Caco-2 (cell line): ENCODE results near the gene MCUB. TPM values are rescaled to one million over a fixed set of nuclear protein-coding genes. Genes with fewer than 3 reads are reported as not detected.

Experiments used
- BruUV-seq: library from RNA; stranded (reverse); fragments of 400-500 nt; replicated peaks from 2 replicates; lab custom pipeline; 2021; lab: Mats Ljungman, UMichigan
- CTCF ChIA-PET: fragments of 300-600 bp; sonication (Branson Sonifier 250); formaldehyde crosslinking; loops from one replicate; lab custom pipeline; 2022; ENCODE audit warnings: antibody characterized with exemption; lab: Charles Lee
- POLR2A ChIA-PET: fragments of 300-600 bp; sonication (Branson Sonifier 250); formaldehyde crosslinking; loops from one replicate; lab custom pipeline; 2022; ENCODE audit warnings: antibody characterized with exemption; lab: Charles Lee
- DNase-seq, 2 experiments: peaks; one replicate each; pipeline versions ENCODE4 v3.0.0 to v3.0.0-alpha.2; 2020 to 2022
- H3K27me3 ChIP-seq: replicated peaks from 2 replicates; pipeline ENCODE4 v1.6.0; 2011; ENCODE audit warnings: low read length; ENCODE audit not compliant: control insufficient read depth, insufficient read depth
- H3K36me3 ChIP-seq: 2 replicates; pipeline ENCODE4 v1.5.1; 2011; ENCODE audit warnings: low read length; ENCODE audit not compliant: control insufficient read depth, insufficient read depth
- H3K4me1 ChIP-seq: fragments of 250-450 bp; sonication (Bioruptor Pico); 2 replicates; pipeline ENCODE4 v1.5.1; 2020; ENCODE audit warnings: mild to moderate bottlenecking
- H3K4me3 ChIP-seq: 2 replicates; pipeline ENCODE4 v1.5.1; 2011; ENCODE audit warnings: low read depth, mild to moderate bottlenecking, control low read depth, low read length
- H3K9me3 ChIP-seq: fragments of 250-450 bp; sonication (Bioruptor Pico); 2 replicates; pipeline ENCODE4 v1.5.1; 2020; ENCODE audit warnings: mild to moderate bottlenecking, moderate library complexity
- H3K27ac Mint-ChIP-seq: one replicate; pipeline ENCODE4 v1.8.0; 2022; ENCODE audit warnings: mixed read lengths; ENCODE audit not compliant: unreplicated experiment
- H3K27me3 Mint-ChIP-seq: one replicate; pipeline ENCODE4 v1.8.0; 2022; ENCODE audit warnings: mixed read lengths; ENCODE audit not compliant: insufficient read depth, unreplicated experiment
- H3K36me3 Mint-ChIP-seq: one replicate; pipeline ENCODE4 v1.8.0; 2022; ENCODE audit warnings: mild to moderate bottlenecking, mixed read lengths; ENCODE audit not compliant: insufficient read depth, unreplicated experiment
- H3K4me1 Mint-ChIP-seq: one replicate; pipeline ENCODE4 v1.8.0; 2022; ENCODE audit warnings: low read depth, mixed read lengths; ENCODE audit not compliant: unreplicated experiment
- H3K4me3 Mint-ChIP-seq: one replicate; pipeline ENCODE4 v1.8.0; 2022; ENCODE audit warnings: mild to moderate bottlenecking, moderate library complexity, mixed read lengths; ENCODE audit not compliant: unreplicated experiment
- H3K9me3 Mint-ChIP-seq: one replicate; pipeline ENCODE4 v1.8.0; 2022; ENCODE audit warnings: mixed read lengths; ENCODE audit not compliant: unreplicated experiment
- intact Hi-C: fragments of 100-400 bp; cut with micrococcal nuclease; formaldehyde crosslinking; loops from one replicate; pipeline ENCODE4 v1.10.0; 2022; ENCODE audit not compliant: unreplicated experiment
- total RNA-seq: library from RNA; stranded (reverse); gene quantifications from 2 replicates; pipeline ENCODE4 v1.2.3, GENCODE V29; 2022
- TF ChIP-seq, protein P1 (sequence below), 2 experiments: fragments of 200-600 bp in 1 of 2; IDR thresholded peaks; 1 replicate in 1 of 2; 2 replicates in 1 of 2; pipeline versions ENCODE4 v1.5.1 to v1.8.0; 2011 to 2022; ENCODE audit warnings: antibody characterized with exemption in 1 of 2, control low read depth in 1 of 2, inconsistent platforms in 1 of 2, low read depth in 1 of 2, low read length in 1 of 2, mild to moderate bottlenecking in 1 of 2, moderate library complexity in 1 of 2; ENCODE audit not compliant: insufficient read depth in 1 of 2, severe bottlenecking in 1 of 2, unreplicated experiment in 1 of 2

The MCUB gene
- total RNA-seq, 1 experiment from 2014 or later = 3.6 TPM

DNA sequence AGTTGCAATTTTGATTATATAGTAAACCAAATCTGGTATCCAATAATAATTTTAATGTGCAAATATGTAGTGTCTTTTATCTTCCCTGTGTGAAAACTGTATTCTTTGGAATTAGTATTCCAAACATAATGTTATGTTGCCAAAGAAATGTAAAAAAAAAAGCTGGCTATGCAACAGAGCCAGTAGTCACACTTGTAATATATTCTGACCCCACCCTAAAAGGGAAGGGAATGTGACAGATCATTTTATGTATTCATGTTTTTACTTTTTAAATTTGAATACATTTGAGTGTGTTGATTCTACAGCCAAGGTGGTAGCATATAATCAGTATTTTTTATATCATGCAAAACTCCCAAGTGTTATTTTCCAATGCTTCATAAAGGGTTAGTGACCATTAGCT is 27.9 kb upstream of the MCUB start:
- POLR2A ChIA-PET = no interaction called here
- no TSS peak for BruUV-seq
- Histone ChIP-seq H3K9me3 (no peaks in the 10 kb centered on the region), H3K36me3 (no peaks in the 10 kb centered on the region; the same call in 1 of the 2 replicates), H3K27me3 (no peaks in the 10 kb centered on the region), H3K4me3 (no peak overlapping the region), H3K4me1 (no peaks in the 10 kb centered on the region)
- H3K4me1 Mint-ChIP-seq = no peaks in the 10 kb centered on the region
- CTCF ChIA-PET = no interaction called here
- H3K36me3 Mint-ChIP-seq = peaks cover 70% of the 10 kb centered on the region
- no peak overlapping the region for H3K27ac Mint-ChIP-seq
- intact Hi-C loops = no loop called here
- H3K27me3 Mint-ChIP-seq = no peaks in the 10 kb centered on the region
- DNase-seq = no peak
- no peaks in the 10 kb centered on the region for H3K9me3 Mint-ChIP-seq
- TF ChIP-seq, protein P1, sequence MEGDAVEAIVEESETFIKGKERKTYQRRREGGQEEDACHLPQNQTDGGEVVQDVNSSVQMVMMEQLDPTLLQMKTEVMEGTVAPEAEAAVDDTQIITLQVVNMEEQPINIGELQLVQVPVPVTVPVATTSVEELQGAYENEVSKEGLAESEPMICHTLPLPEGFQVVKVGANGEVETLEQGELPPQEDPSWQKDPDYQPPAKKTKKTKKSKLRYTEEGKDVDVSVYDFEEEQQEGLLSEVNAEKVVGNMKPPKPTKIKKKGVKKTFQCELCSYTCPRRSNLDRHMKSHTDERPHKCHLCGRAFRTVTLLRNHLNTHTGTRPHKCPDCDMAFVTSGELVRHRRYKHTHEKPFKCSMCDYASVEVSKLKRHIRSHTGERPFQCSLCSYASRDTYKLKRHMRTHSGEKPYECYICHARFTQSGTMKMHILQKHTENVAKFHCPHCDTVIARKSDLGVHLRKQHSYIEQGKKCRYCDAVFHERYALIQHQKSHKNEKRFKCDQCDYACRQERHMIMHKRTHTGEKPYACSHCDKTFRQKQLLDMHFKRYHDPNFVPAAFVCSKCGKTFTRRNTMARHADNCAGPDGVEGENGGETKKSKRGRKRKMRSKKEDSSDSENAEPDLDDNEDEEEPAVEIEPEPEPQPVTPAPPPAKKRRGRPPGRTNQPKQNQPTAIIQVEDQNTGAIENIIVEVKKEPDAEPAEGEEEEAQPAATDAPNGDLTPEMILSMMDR (IDR thresholded peaks at IDR 0.05; ENCODE audit: insufficient read depth in 1 of 2, low read depth in 1 of 2, low read length in 1 of 2, severe bottlenecking in 1 of 2, unreplicated experiment in 1 of 2) = no peak
- no peak overlapping the region for H3K4me3 Mint-ChIP-seq

DNA sequence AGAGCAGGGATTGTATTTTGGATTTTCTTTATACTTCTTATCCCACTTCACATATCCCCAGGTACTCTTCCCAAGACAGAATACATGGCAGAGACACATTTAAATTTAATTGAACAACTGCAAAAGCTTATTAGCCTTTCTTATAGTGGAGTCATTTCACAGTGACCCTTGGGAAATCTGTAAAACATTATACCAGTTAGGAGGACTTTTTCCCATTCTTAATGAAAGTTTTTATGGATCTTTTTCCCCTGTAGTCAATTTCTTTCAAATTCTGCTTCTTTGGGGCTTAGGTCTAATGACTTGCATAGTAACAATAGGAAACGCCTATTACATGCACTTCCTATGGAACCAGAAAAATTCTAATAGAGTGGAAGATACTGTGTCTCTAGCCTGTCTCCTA is 14.6 kb upstream of the MCUB start:
- no peaks in the 10 kb centered on the region for H3K9me3 ChIP-seq
- Mint-ChIP-seq H3K36me3 (peaks cover 31% of the 10 kb centered on the region), H3K4me1 (no peaks in the 10 kb centered on the region), H3K9me3 (no peaks in the 10 kb centered on the region), H3K27me3 (no peaks in the 10 kb centered on the region), H3K27ac (no peak overlapping the region), H3K4me3 (no peak overlapping the region)
- intact Hi-C loops = no loop called here
- no peaks in the 10 kb centered on the region; the same call in 1 of the 2 replicates for H3K36me3 ChIP-seq
- CTCF ChIA-PET = no interaction called here
- H3K4me1 ChIP-seq = no peaks in the 10 kb centered on the region
- H3K4me3 ChIP-seq = no peak overlapping the region
- TF ChIP-seq, protein P1 (IDR thresholded peaks at IDR 0.05; ENCODE audit: insufficient read depth in 1 of 2, low read depth in 1 of 2, low read length in 1 of 2, severe bottlenecking in 1 of 2, unreplicated experiment in 1 of 2) = no peak
- no peak for DNase-seq
- BruUV-seq = no TSS peak
- POLR2A ChIA-PET = no interaction called here
- no peaks in the 10 kb centered on the region for H3K27me3 ChIP-seq

DNA sequence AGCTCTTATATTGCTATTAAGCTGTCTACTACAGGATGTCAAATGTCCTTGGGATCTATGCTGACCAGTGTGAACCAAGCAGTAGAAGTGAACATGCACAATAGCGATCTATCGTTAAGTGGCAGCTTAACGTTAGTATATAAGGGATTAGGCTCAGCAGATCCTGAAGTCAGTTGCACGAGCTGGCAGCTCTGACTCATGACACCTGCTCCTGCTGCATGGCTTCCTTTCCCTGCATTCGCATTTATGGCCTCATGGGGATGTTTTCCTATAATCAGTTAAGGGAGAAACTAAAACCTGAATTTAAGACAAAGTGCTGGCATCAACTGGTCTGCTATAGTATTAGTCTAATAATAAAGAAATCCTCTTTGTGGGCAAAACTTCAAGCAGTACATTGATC is 12.7 kb upstream of the MCUB start:
- no peak overlapping the region for H3K27ac Mint-ChIP-seq
- no peaks in the 10 kb centered on the region for H3K9me3 Mint-ChIP-seq
- TF ChIP-seq, protein P1 (IDR thresholded peaks at IDR 0.05; ENCODE audit: insufficient read depth in 1 of 2, low read depth in 1 of 2, low read length in 1 of 2, severe bottlenecking in 1 of 2, unreplicated experiment in 1 of 2) = no peak
- no peaks in the 10 kb centered on the region for H3K4me1 ChIP-seq
- no peaks in the 10 kb centered on the region for H3K27me3 Mint-ChIP-seq
- no peaks in the 10 kb centered on the region for H3K4me1 Mint-ChIP-seq
- H3K4me3 Mint-ChIP-seq = no peak overlapping the region
- no peak overlapping the region for H3K4me3 ChIP-seq
- CTCF ChIA-PET = no interaction called here
- intact Hi-C loops = no loop called here
- no peaks in the 10 kb centered on the region for H3K27me3 ChIP-seq
- no TSS peak for BruUV-seq
- POLR2A ChIA-PET = no interaction called here
- H3K36me3 Mint-ChIP-seq = peaks cover 17% of the 10 kb centered on the region
- no peaks in the 10 kb centered on the region for H3K9me3 ChIP-seq
- DNase-seq = no peak
- H3K36me3 ChIP-seq = no peaks in the 10 kb centered on the region; the same call in 1 of the 2 replicates
